ENCODE measurements around the gene NFILZ.

DNA sequence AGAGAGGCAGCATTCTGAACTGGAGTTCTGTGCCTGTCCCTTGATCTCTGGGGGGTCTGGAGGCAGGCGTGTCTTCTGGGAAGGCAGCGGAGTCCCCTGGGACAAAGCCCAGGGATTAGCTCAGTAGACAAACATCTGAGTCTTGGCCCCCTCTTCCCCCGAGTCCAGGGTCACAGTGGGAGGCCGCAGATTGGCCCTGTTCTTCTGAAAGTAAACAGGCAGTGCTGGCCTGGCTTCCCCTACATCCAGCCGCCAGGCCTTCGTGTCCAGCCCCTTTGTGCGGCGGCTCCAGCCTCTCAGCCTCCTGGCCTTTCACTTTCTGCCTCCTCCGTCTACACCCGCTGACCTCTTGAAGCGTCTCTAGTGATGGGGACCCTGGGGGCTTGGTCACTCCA, 989 bp downstream of the NFILZ start:
- TF ChIP-seq EZH2 (IDR thresholded peaks at IDR 0.05) (no peak), POLR2AphosphoS5 (IDR thresholded peaks at IDR 0.05; ENCODE audit: borderline replicate concordance, low read depth, low read length) (no peak)
